ENCODE measurements around the gene CRHR1.

Gene CRHR1

DNA sequence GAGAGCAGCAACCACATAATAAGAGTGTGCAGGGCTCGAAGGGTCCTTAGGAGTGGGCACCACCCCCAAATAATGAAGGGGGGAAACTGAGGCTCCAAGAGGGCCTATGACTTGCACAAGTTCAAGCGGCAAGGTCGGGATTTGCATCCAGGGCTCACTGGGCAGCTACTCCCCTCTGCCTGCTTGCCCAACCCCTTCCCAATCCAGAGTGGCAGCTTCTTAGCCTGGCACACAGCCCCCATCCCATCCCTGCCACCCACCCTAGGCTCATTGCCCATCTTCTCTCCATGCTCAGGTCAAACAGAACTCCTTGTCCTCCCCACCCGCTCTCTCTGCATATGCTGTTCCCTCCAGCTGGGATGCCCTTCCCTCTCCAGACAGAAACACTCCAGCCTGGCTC, 63.0 kb downstream of the CRHR1 start:
- H3K4me3 ChIP-seq (replicated peaks; ENCODE audit: low read depth, low read length) = no peak overlapping the region
- TF ChIP-seq, protein P1, sequence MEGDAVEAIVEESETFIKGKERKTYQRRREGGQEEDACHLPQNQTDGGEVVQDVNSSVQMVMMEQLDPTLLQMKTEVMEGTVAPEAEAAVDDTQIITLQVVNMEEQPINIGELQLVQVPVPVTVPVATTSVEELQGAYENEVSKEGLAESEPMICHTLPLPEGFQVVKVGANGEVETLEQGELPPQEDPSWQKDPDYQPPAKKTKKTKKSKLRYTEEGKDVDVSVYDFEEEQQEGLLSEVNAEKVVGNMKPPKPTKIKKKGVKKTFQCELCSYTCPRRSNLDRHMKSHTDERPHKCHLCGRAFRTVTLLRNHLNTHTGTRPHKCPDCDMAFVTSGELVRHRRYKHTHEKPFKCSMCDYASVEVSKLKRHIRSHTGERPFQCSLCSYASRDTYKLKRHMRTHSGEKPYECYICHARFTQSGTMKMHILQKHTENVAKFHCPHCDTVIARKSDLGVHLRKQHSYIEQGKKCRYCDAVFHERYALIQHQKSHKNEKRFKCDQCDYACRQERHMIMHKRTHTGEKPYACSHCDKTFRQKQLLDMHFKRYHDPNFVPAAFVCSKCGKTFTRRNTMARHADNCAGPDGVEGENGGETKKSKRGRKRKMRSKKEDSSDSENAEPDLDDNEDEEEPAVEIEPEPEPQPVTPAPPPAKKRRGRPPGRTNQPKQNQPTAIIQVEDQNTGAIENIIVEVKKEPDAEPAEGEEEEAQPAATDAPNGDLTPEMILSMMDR (IDR thresholded peaks at IDR 0.05; ENCODE audit: insufficient read depth, low read length, poor library complexity, severe bottlenecking) = no peak
- H3K36me3 ChIP-seq (ENCODE audit: control insufficient read depth, insufficient read depth, low read length) = no peaks in the 10 kb centered on the region
- no peak for DNase-seq (ENCODE audit: extremely low read depth, insufficient read length)
- H3K27me3 ChIP-seq (replicated peaks; ENCODE audit: control insufficient read depth, insufficient read depth, low read length) = no peaks in the 10 kb centered on the region; the same call in none of the 2 replicates

DNA sequence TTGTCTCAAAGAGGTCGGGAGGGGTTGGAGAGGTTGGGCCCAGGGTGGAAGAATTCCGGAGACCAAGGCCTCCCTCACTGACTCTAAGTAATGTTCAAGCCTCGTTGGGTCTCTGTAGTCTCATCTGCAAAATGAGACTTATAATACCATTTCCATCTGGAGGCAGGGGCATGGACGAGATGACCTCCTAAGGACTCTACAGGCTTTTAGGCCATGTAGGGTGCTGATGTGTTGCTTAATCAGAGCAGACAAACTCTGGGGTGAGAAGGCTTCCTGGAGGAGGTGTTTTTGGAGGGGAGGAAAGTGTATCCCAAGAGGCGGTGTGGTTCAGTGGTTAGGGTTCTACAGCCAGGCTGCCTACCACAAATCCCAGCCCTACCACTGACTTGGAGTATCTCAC, 63.6 kb downstream of the CRHR1 start:
- TF ChIP-seq, protein P1 (IDR thresholded peaks at IDR 0.05; ENCODE audit: insufficient read depth, low read length, poor library complexity, severe bottlenecking) = no peak
- Histone ChIP-seq H3K36me3 (ENCODE audit: control insufficient read depth, insufficient read depth, low read length) (no peaks in the 10 kb centered on the region), H3K27me3 (replicated peaks; ENCODE audit: control insufficient read depth, insufficient read depth, low read length) (no peaks in the 10 kb centered on the region; the same call in none of the 2 replicates), H3K4me3 (replicated peaks; ENCODE audit: low read depth, low read length) (no peak overlapping the region)
- no peak for DNase-seq (ENCODE audit: extremely low read depth, insufficient read length)

- Histone ChIP-seq H3K36me3 (ENCODE audit: control insufficient read depth, insufficient read depth, low read length) (no peaks in the 10 kb centered on the region), H3K4me3 (replicated peaks; ENCODE audit: low read depth, low read length) (no peak overlapping the region), H3K27me3 (replicated peaks; ENCODE audit: control insufficient read depth, insufficient read depth, low read length) (no peaks in the 10 kb centered on the region; the same call in none of the 2 replicates)
- TF ChIP-seq, protein P1 (IDR thresholded peaks at IDR 0.05; ENCODE audit: insufficient read depth, low read length, poor library complexity, severe bottlenecking) = no peak
- DNase-seq (ENCODE audit: extremely low read depth, insufficient read length) = no peak
Observed at GRCh38 chr17:45848405-45848804, 64.3 kb downstream of the CRHR1 start.

GRCh38 chr17:45848868-45849535, 64.9 kb downstream of the CRHR1 start:
- no peaks in the 10 kb centered on the region for H3K36me3 ChIP-seq (ENCODE audit: control insufficient read depth, insufficient read depth, low read length)
- H3K27me3 ChIP-seq (replicated peaks; ENCODE audit: control insufficient read depth, insufficient read depth, low read length) = no peaks in the 10 kb centered on the region; the same call in none of the 2 replicates
- no peak for DNase-seq (ENCODE audit: extremely low read depth, insufficient read length)
- TF ChIP-seq, protein P1 (IDR thresholded peaks at IDR 0.05; ENCODE audit: insufficient read depth, low read length, poor library complexity, severe bottlenecking) = no peak
- no peak overlapping the region for H3K4me3 ChIP-seq (replicated peaks; ENCODE audit: low read depth, low read length)

DNA sequence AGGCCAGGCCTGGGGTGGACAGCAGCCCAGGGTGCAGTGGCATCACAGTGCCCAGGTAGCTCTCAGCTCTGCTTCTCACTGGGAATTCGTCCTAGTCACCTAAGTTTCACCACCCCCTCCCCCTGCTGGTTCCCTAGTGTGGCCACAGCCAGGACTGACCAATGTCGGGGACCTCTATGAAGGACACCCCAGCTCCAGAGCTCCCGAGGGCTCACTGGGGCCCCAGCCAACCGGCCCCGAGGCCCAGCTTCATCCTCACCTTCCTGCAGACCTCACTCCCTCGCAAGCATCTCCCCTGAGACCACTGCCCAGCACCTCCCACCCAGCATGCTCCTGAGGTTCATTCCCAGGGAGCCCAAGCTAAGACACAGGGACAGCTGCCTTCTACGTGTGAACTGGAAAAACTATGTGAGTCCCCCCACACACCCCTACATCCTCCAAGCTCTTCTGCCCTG, 65.4 kb downstream of the CRHR1 start:
- Histone ChIP-seq H3K4me3 (replicated peaks; ENCODE audit: low read depth, low read length) (no peak overlapping the region), H3K36me3 (ENCODE audit: control insufficient read depth, insufficient read depth, low read length) (no peaks in the 10 kb centered on the region), H3K27me3 (replicated peaks; ENCODE audit: control insufficient read depth, insufficient read depth, low read length) (no peaks in the 10 kb centered on the region; the same call in none of the 2 replicates)
- TF ChIP-seq, protein P1 (IDR thresholded peaks at IDR 0.05; ENCODE audit: insufficient read depth, low read length, poor library complexity, severe bottlenecking) = no peak
- DNase-seq (ENCODE audit: extremely low read depth, insufficient read length) = no peak

All from GM06990 (cell line).